OCI-LY3 (cell line): ENCODE measurements around the gene WDR72.

Experiments used
- EZH2phosphoT487 ChIP-seq: fragments of 200-600 bp; shearing (Covaris generic); IDR thresholded peaks from 2 replicates; pipeline ENCODE4 v1.6.1; 2018; ENCODE audit warnings: antibody characterized with exemption, mixed run types, low read depth
- TF ChIP-seq, protein P1 (sequence below): fragments of 200-600, 300-600 bp; sonication (generic); IDR thresholded peaks from 2 replicates; pipeline ENCODE4 v1.5.1; 2014; ENCODE audit warnings: antibody characterized with exemption, low read length, low read depth

DNA sequence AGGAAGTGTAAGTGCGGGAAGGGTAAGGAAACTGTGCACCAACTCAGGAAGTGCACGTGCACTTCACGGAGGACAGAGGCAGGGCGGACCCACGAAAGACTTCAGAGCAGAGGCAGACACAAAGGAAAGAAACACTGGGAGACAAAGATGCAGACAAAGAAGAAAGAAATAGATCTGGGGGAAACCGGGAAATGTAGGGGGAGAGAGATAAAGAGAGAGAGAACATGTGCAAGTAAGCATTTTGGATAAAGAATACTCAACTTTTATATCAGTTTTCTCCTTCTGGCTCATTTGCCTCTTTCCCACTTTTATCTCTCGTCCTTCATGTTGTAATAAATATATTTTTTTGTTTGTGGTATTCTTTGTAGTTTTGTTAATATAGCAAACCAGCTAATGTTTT, 204.2 kb downstream of the WDR72 start:
- TF ChIP-seq, protein P1, sequence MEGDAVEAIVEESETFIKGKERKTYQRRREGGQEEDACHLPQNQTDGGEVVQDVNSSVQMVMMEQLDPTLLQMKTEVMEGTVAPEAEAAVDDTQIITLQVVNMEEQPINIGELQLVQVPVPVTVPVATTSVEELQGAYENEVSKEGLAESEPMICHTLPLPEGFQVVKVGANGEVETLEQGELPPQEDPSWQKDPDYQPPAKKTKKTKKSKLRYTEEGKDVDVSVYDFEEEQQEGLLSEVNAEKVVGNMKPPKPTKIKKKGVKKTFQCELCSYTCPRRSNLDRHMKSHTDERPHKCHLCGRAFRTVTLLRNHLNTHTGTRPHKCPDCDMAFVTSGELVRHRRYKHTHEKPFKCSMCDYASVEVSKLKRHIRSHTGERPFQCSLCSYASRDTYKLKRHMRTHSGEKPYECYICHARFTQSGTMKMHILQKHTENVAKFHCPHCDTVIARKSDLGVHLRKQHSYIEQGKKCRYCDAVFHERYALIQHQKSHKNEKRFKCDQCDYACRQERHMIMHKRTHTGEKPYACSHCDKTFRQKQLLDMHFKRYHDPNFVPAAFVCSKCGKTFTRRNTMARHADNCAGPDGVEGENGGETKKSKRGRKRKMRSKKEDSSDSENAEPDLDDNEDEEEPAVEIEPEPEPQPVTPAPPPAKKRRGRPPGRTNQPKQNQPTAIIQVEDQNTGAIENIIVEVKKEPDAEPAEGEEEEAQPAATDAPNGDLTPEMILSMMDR = no peak
- no peak for TF ChIP-seq EZH2phosphoT487
